ENCODE data around the gene TOLLIP.
"Not testable (repeated sequence)": the region's sequence is repeated elsewhere in the genome, so short reads cannot be mapped to it uniquely, and the experiment has no call there.

Gene TOLLIP

DNA sequence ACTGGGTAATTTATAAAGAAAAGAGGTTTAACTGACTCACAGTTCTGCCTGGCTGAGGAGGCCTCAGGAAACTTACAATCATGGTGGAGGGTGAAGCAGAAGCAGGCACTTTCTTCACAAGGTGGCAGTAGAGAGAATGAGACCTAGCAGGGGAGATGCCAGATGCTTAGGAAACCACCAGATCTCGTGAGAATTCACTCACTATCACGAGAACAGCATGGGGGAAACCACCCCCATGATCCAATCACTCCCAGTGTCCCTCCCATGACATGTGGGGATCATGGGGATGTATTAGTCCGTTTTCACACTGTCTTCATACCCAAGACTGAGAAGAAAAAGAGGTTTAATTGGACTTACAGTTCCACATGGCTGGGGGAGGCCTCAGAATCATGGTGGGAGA lies 45.0 kb downstream of the TOLLIP start:
- not testable (repeated sequence) for H3K9me3 ChIP-seq (ENCODE audit: severe bottlenecking); H3K36me3 ChIP-seq (ENCODE audit: low read depth); H3K4me3 ChIP-seq (ENCODE audit: severe bottlenecking); H3K27ac ChIP-seq (ENCODE audit: poor library complexity, severe bottlenecking); ATAC-seq (ENCODE audit: low read depth); H3K4me1 ChIP-seq (ENCODE audit: insufficient read depth, poor library complexity, severe bottlenecking); DNase-seq (ENCODE audit: low spot score); H3K27me3 ChIP-seq (ENCODE audit: insufficient read depth, poor library complexity, severe bottlenecking)
- TF ChIP-seq, protein P1, sequence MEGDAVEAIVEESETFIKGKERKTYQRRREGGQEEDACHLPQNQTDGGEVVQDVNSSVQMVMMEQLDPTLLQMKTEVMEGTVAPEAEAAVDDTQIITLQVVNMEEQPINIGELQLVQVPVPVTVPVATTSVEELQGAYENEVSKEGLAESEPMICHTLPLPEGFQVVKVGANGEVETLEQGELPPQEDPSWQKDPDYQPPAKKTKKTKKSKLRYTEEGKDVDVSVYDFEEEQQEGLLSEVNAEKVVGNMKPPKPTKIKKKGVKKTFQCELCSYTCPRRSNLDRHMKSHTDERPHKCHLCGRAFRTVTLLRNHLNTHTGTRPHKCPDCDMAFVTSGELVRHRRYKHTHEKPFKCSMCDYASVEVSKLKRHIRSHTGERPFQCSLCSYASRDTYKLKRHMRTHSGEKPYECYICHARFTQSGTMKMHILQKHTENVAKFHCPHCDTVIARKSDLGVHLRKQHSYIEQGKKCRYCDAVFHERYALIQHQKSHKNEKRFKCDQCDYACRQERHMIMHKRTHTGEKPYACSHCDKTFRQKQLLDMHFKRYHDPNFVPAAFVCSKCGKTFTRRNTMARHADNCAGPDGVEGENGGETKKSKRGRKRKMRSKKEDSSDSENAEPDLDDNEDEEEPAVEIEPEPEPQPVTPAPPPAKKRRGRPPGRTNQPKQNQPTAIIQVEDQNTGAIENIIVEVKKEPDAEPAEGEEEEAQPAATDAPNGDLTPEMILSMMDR (IDR thresholded peaks at IDR 0.05; ENCODE audit: poor library complexity, severe bottlenecking) = peak; percentile 58

- TF ChIP-seq, protein P1 (IDR thresholded peaks at IDR 0.05; ENCODE audit: poor library complexity, severe bottlenecking) = no peak
- Histone ChIP-seq H3K36me3 (ENCODE audit: low read depth) (no peaks in the 10 kb centered on the region), H3K4me1 (ENCODE audit: insufficient read depth, poor library complexity, severe bottlenecking) (peaks cover 7% of the 10 kb centered on the region), H3K27ac (ENCODE audit: poor library complexity, severe bottlenecking) (peak overlapping the region; percentile 24), H3K9me3 (ENCODE audit: severe bottlenecking) (no peaks in the 10 kb centered on the region), H3K27me3 (ENCODE audit: insufficient read depth, poor library complexity, severe bottlenecking) (no peaks in the 10 kb centered on the region), H3K4me3 (ENCODE audit: severe bottlenecking) (peak overlapping the region; percentile 30)
- DNase-seq (ENCODE audit: low spot score) = no peak
- no peak; the same call in none of the 3 replicates for ATAC-seq (ENCODE audit: low read depth)
Measured at GRCh38 chr11:1263010-1263409, 46.4 kb downstream of the TOLLIP start.

GRCh38 chr11:1262172-1263006 lies 47.0 kb downstream of the TOLLIP start:
- peak; percentile 91 for DNase-seq (ENCODE audit: low spot score)
- TF ChIP-seq, protein P1 (IDR thresholded peaks at IDR 0.05; ENCODE audit: poor library complexity, severe bottlenecking) = no peak
- no peaks in the 10 kb centered on the region for H3K36me3 ChIP-seq (ENCODE audit: low read depth)
- peak overlapping the region; percentile 24 for H3K27ac ChIP-seq (ENCODE audit: poor library complexity, severe bottlenecking)
- peaks cover 7% of the 10 kb centered on the region for H3K4me1 ChIP-seq (ENCODE audit: insufficient read depth, poor library complexity, severe bottlenecking)
- peak overlapping the region; percentile 30 for H3K4me3 ChIP-seq (ENCODE audit: severe bottlenecking)
- H3K9me3 ChIP-seq (ENCODE audit: severe bottlenecking) = no peaks in the 10 kb centered on the region
- no peaks in the 10 kb centered on the region for H3K27me3 ChIP-seq (ENCODE audit: insufficient read depth, poor library complexity, severe bottlenecking)
- peak; percentile 89 for ATAC-seq (ENCODE audit: low read depth)

GRCh38 chr11:1261241-1262071 lies 48.0 kb downstream of the TOLLIP start:
- TF ChIP-seq, protein P1 (IDR thresholded peaks at IDR 0.05; ENCODE audit: poor library complexity, severe bottlenecking) = no peak
- ATAC-seq (ENCODE audit: low read depth) (no peak), DNase-seq (ENCODE audit: low spot score) (no peak)
- Histone ChIP-seq H3K4me1 (ENCODE audit: insufficient read depth, poor library complexity, severe bottlenecking) (peaks cover 7% of the 10 kb centered on the region), H3K9me3 (ENCODE audit: severe bottlenecking) (no peaks in the 10 kb centered on the region), H3K36me3 (ENCODE audit: low read depth) (no peaks in the 10 kb centered on the region), H3K27ac (ENCODE audit: poor library complexity, severe bottlenecking) (peak overlapping the region; percentile 24), H3K4me3 (ENCODE audit: severe bottlenecking) (no peak overlapping the region), H3K27me3 (ENCODE audit: insufficient read depth, poor library complexity, severe bottlenecking) (no peaks in the 10 kb centered on the region)

Data from RWPE2 (cell line).